SK-N-SH (cell line): ENCODE results near the gene GGA3. TPM values are rescaled to one million over a fixed set of nuclear protein-coding genes. Genes with fewer than 3 reads are reported as not detected.

Experiments
- CTCF ChIA-PET: fragments of 300-600, 350-600 bp; formaldehyde crosslinking; extraction: SDS; loops from one replicate; lab custom pipeline; 2021; lab: Yijun Ruan, JAX
- POLR2A ChIA-PET: fragments of 350-600 bp; sonication (Branson Sonifier 250); formaldehyde crosslinking; extraction: SDS; loops from one replicate; lab custom pipeline; 2020; ENCODE audit warnings: antibody characterized with exemption, inconsistent platforms; lab: Yijun Ruan, JAX
- DNase-seq: peaks from one replicate; pipeline ENCODE4 v3.0.0; 2012
- H2AFZ ChIP-seq: fragments of 200-600 bp; sonication (generic); 2 replicates; pipeline ENCODE4 v1.8.1; 2016; ENCODE audit warnings: antibody characterized with exemption, mild to moderate bottlenecking, low read depth
- H3F3A ChIP-seq: fragments of 200-600 bp; sonication (generic); replicated peaks from 2 replicates; pipeline ENCODE3; 2016; ENCODE audit warnings: antibody characterized with exemption, mild to moderate bottlenecking; ENCODE audit not compliant: insufficient read depth
- H3K27ac ChIP-seq, 2 experiments: fragments of 200-500 bp in 1 of 2; fragments of 200-600 bp in 1 of 2; sonication (Bioruptor generic) in 1 of 2; sonication (generic), shearing (Covaris generic) in 1 of 2; 2 replicates each; pipeline versions ENCODE4 v1.5.1 to v1.6.1; 2014 to 2016; ENCODE audit warnings: low read depth in 2 of 2, inconsistent platforms in 1 of 2, low read length in 1 of 2, mild to moderate bottlenecking in 1 of 2, mixed read lengths in 1 of 2
- H3K27me3 ChIP-seq: fragments of 200-600 bp; sonication (generic), shearing (Covaris generic); 2 replicates; pipeline ENCODE4 v1.6.1; 2016; ENCODE audit warnings: mixed run types; ENCODE audit not compliant: insufficient read depth
- H3K36me3 ChIP-seq, 2 experiments: fragments of 200-500 bp in 1 of 2; fragments of 200-600 bp in 1 of 2; sonication (Bioruptor generic) in 1 of 2; sonication (generic) in 1 of 2; replicated peaks in 1 of 2; 2 replicates each; pipeline versions ENCODE3 to v1.5.1; 2014 to 2016; ENCODE audit warnings: low read length in 1 of 2, mild to moderate bottlenecking in 1 of 2; ENCODE audit not compliant: insufficient read depth in 2 of 2, control insufficient read depth in 1 of 2
- H3K4me1 ChIP-seq, 2 experiments: fragments of 200-500 bp in 1 of 2; fragments of 200-600 bp in 1 of 2; sonication (Bioruptor generic) in 1 of 2; sonication (generic), shearing (Covaris generic) in 1 of 2; 2 replicates each; pipeline versions ENCODE4 v1.5.1 to v1.6.1; 2014 to 2016; ENCODE audit warnings: low read depth in 1 of 2, low read length in 1 of 2, mixed run types in 1 of 2; ENCODE audit not compliant: insufficient read depth in 2 of 2, control insufficient read depth in 1 of 2
- H3K4me2 ChIP-seq: fragments of 200-600 bp; sonication (generic), shearing (Covaris generic); 2 replicates; pipeline ENCODE4 v1.6.1; 2017; ENCODE audit warnings: mixed run types
- H3K4me3 ChIP-seq, 2 experiments: fragments of 200-500 bp in 1 of 2; fragments of 200-600 bp in 1 of 2; sonication (Bioruptor generic) in 1 of 2; sonication (generic), shearing (Covaris generic) in 1 of 2; 2 replicates each; pipeline versions ENCODE4 v1.5.1 to v1.8.1; 2014 to 2016; ENCODE audit warnings: low read depth in 2 of 2, inconsistent platforms in 1 of 2, low read length in 1 of 2, mild to moderate bottlenecking in 1 of 2, mixed read lengths in 1 of 2, moderate library complexity in 1 of 2
- H3K79me2 ChIP-seq: fragments of 200-600 bp; sonication (generic); 2 replicates; pipeline ENCODE4 v1.8.1; 2017; ENCODE audit warnings: mild to moderate bottlenecking; ENCODE audit not compliant: insufficient read depth
- H3K9ac ChIP-seq: fragments of 200-600 bp; sonication (generic); 2 replicates; pipeline ENCODE4 v1.6.1; 2017; ENCODE audit warnings: mixed run types
- H3K9me2 ChIP-seq: fragments of 200-600 bp; sonication (generic); 2 replicates; pipeline ENCODE4 v1.6.1; 2017; ENCODE audit warnings: mixed run types
- H3K9me3 ChIP-seq: fragments of 200-600 bp; sonication (generic); 2 replicates; pipeline ENCODE4 v1.6.1; 2017; ENCODE audit warnings: mixed run types, mild to moderate bottlenecking, moderate library complexity
- H4K20me1 ChIP-seq: fragments of 200-600 bp; sonication (generic); 2 replicates; pipeline ENCODE4 v1.6.1; 2017; ENCODE audit warnings: mild to moderate bottlenecking, mixed run types; ENCODE audit not compliant: insufficient read depth
- CTCF ChIP-seq: fragments of 200-600 bp; sonication (generic); IDR thresholded peaks from 2 replicates; pipeline ENCODE4 v1.6.1; 2017; ENCODE audit warnings: antibody characterized with exemption, mild to moderate bottlenecking, moderate library complexity
- ELF1 ChIP-seq: IDR thresholded peaks from 2 replicates; pipeline ENCODE4 v1.4.0; 2012
- EP300 ChIP-seq, 2 experiments: IDR thresholded peaks; 2 replicates each; pipeline versions ENCODE4 v1.4.0 to v1.6.1; 2012; ENCODE audit warnings: borderline replicate concordance in 1 of 2, low read depth in 1 of 2, low read length in 1 of 2
- MAX ChIP-seq: IDR thresholded peaks from 2 replicates; pipeline ENCODE4 v1.4.0; 2012; ENCODE audit warnings: low read depth
- MEF2A ChIP-seq: IDR thresholded peaks from 2 replicates; pipeline ENCODE4 v1.4.0; 2012; ENCODE audit warnings: low read depth, borderline replicate concordance
- NFIC ChIP-seq: IDR thresholded peaks from 2 replicates; pipeline ENCODE4 v1.4.0; 2012; ENCODE audit warnings: borderline replicate concordance
- NRF1 ChIP-seq: IDR thresholded peaks from 2 replicates; pipeline ENCODE4 v1.6.1; 2012; ENCODE audit warnings: low read depth, mild to moderate bottlenecking, low read length
- RAD21 ChIP-seq: IDR thresholded peaks from 2 replicates; pipeline ENCODE4 v1.6.1; 2012; ENCODE audit warnings: mild to moderate bottlenecking, low read length
- RXRA ChIP-seq: IDR thresholded peaks from 2 replicates; pipeline ENCODE4 v1.4.0; 2012; ENCODE audit warnings: low read depth, mild to moderate bottlenecking, borderline replicate concordance
- SIN3A ChIP-seq: IDR thresholded peaks from 2 replicates; pipeline ENCODE4 v1.6.1; 2012; ENCODE audit warnings: low read depth, mild to moderate bottlenecking, low read length, moderate library complexity, borderline replicate concordance
- SMC3 ChIP-seq: IDR thresholded peaks from 2 replicates; pipeline ENCODE4 v1.6.1; 2012; ENCODE audit warnings: low read depth, low read length, improper control_type of control experiment
- TAF1 ChIP-seq: IDR thresholded peaks from 2 replicates; pipeline ENCODE4 v1.6.1; 2012; ENCODE audit warnings: low read depth, mild to moderate bottlenecking, low read length, moderate library complexity, borderline replicate concordance
- TCF12 ChIP-seq: IDR thresholded peaks from 2 replicates; pipeline ENCODE4 v1.4.0; 2012
- USF2 ChIP-seq: fragments of 150-350 bp; IDR thresholded peaks from 2 replicates; pipeline ENCODE4 v1.6.1; 2017; ENCODE audit warnings: antibody characterized with exemption, low read length, low read depth, borderline replicate concordance
- WGBS: methylation state at CpG from one replicate; pipeline ENCODE4 v1.1.6; 2017; ENCODE audit warnings: low lambda C conversion rate; 5-methylcytosine and 5-hydroxymethylcytosine counted together
- polyA plus RNA-seq, 3 experiments: library from polyadenylated mRNA; depleted of rRNA; stranded (reverse); fragments of >200 nt; gene quantifications; 2 replicates each; pipeline ENCODE4 v1.2.3, GENCODE V29; 2012
- TF ChIP-seq, protein P1 (sequence below): fragments of 150-350 bp; IDR thresholded peaks from 2 replicates; pipeline ENCODE4 v1.6.1; 2016; ENCODE audit warnings: mild to moderate bottlenecking, low read depth, low read length

The GGA3 gene
- polyA plus RNA-seq, 1 of the 3 experiments (the other 2 are of a cell fraction) = 42.5 TPM

DNA sequence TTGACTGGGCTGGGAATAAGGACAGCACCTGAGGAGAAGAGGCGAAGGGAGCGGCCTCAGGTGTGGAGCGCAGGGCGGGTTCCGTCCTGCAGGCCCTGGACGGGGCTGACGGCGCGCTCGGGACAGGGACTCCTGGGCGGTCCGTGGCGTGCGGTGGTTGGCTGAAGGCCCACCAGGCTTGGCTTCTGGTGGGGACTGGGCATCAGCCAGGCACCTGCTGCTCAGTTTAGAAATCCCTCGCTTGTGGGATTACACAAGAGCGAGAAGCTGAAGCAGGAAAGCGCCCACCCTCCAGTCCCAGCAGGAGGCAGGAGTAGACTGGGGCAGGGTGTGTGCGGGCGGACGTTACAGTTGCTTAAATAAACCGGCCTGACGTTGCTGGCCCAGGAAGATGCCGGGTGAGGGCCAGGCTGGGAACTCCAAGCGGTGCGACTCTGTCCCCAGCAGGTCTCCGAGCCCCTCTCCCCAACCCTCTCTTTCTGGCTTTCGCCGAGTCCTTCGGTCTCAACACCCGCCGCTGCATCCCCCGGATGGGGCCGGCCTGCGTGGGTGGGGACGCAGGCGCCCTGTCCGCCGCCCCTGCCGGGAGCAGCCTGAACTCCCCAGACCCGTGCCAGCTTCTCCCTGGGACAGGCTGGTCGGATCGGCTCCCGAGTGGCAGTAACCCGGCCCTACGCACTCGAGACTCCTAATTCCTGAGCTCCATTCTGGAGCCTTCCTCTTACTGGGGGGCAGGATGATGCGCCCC is 9.0 kb upstream of the GGA3 start (continued):
- TF ChIP-seq NFIC = no peak
- peak; percentile 58 for TF ChIP-seq SMC3
- no peak; the same call in 1 of the 2 replicates for TF ChIP-seq TAF1
- TF ChIP-seq ELF1 = no peak
- TF ChIP-seq, protein P1, sequence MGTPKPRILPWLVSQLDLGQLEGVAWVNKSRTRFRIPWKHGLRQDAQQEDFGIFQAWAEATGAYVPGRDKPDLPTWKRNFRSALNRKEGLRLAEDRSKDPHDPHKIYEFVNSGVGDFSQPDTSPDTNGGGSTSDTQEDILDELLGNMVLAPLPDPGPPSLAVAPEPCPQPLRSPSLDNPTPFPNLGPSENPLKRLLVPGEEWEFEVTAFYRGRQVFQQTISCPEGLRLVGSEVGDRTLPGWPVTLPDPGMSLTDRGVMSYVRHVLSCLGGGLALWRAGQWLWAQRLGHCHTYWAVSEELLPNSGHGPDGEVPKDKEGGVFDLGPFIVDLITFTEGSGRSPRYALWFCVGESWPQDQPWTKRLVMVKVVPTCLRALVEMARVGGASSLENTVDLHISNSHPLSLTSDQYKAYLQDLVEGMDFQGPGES = no peak
- no peak for TF ChIP-seq EP300 (IDR thresholded peaks at IDR 0.05; ENCODE audit: borderline replicate concordance in 1 of 2, low read depth in 1 of 2, low read length in 1 of 2)
- peak; percentile 71 for TF ChIP-seq RAD21
- TF ChIP-seq CTCF = peak; percentile 59
- no peak for TF ChIP-seq RXRA

DNA sequence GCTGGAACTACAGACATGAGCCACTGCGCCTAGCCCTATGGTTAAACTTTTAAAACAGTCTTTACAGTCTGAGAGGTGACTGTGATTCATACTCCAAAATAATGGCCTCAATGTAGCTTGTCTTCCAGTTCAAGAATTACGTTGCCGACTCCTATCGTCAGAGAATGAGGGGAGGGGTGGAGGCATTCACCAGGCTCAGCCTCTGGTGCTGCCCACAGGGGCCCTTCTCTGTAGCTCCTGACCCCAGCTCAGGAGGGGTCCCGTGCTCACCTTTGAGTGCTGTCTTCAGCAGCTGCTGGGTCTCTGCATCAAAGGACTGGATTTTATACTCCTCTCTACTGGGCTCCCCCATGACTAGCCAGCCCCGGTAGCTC is 8.4 kb upstream of the GGA3 start:
- no peak for DNase-seq
- TF ChIP-seq, protein P1 = no peak
- TF ChIP-seq MAX (no peak), USF2 (no peak), ELF1 (no peak), EP300 (IDR thresholded peaks at IDR 0.05; ENCODE audit: borderline replicate concordance in 1 of 2, low read depth in 1 of 2, low read length in 1 of 2) (no peak), SIN3A (no peak), TCF12 (no peak), TAF1 (no peak), NRF1 (no peak), MEF2A (no peak)
- CTCF ChIA-PET = interaction anchor here (0.9 to 6.8 kb wide), 27 partner anchors 9 to 350 kb away, joined by 3 to 102 read pairs (median 10); partner anchors contain the start of genes GGA3, GRB2, MRPS7 and NT5C
- Histone ChIP-seq H4K20me1 (no peaks in the 10 kb centered on the region), H3K4me3 (peak overlapping the region; percentile 74 to 82), H3K27me3 (no peaks in the 10 kb centered on the region), H3F3A (peaks cover 6% of the 10 kb centered on the region), H3K79me2 (peaks cover 9% of the 10 kb centered on the region), H3K4me2 (peak overlapping the region; percentile 95), H3K9ac (peak overlapping the region; percentile 85), H3K36me3 (peaks cover 16 to 20% of the 10 kb centered on the region in 2 experiments), H3K9me3 (no peaks in the 10 kb centered on the region), H3K4me1 (peaks cover 24 to 44% of the 10 kb centered on the region in 2 experiments; a peak in 3 of 4 replicates), H3K9me2 (no peaks in the 10 kb centered on the region), H3K27ac (peak overlapping the region; percentile 74 to 97; a peak in 3 of 4 replicates), H2AFZ (peak overlapping the region; percentile 100; the same call in 1 of the 2 replicates)
- POLR2A ChIA-PET = interaction anchor here (0.9 to 5.3 kb wide), 10 partner anchors 8 to 259 kb away, joined by 3 to 67 read pairs (median 7); partner anchors contain the start of genes GGA3, GRB2, MRPS7 and NUP85
- 28% methylated on average over 6 of the region's 6 CpGs for WGBS
